ENCODE data around the gene SARM1.

DNA sequence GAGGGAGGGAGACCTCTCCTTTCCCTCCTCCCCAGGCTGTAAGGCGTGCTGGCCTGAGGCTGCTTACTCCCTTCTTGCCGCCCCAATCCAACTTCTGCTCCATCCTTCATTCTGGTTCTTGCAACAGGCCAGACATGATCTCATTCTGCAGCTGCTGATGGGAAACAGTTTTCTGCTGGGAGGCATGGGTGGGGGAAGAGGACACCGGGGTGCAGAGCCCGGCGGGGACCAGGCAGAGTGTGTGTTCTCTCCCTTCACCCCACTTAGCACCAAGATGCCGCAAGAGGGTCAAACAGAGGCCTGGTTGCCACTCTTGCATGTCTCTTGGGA lies 1.4 kb downstream of the SARM1 start:
- TF ChIP-seq, protein P1, sequence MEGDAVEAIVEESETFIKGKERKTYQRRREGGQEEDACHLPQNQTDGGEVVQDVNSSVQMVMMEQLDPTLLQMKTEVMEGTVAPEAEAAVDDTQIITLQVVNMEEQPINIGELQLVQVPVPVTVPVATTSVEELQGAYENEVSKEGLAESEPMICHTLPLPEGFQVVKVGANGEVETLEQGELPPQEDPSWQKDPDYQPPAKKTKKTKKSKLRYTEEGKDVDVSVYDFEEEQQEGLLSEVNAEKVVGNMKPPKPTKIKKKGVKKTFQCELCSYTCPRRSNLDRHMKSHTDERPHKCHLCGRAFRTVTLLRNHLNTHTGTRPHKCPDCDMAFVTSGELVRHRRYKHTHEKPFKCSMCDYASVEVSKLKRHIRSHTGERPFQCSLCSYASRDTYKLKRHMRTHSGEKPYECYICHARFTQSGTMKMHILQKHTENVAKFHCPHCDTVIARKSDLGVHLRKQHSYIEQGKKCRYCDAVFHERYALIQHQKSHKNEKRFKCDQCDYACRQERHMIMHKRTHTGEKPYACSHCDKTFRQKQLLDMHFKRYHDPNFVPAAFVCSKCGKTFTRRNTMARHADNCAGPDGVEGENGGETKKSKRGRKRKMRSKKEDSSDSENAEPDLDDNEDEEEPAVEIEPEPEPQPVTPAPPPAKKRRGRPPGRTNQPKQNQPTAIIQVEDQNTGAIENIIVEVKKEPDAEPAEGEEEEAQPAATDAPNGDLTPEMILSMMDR (conservative IDR thresholded peaks at IDR 0.05; ENCODE audit: low read depth, low read length) = no peak
- no peak for TF ChIP-seq EZH2 (IDR thresholded peaks at IDR 0.05; ENCODE audit: borderline replicate concordance, low read depth, low read length, poor library complexity, severe bottlenecking)

All from A673 (cell line).